ENCODE results near the gene NDUFA13. TPM values are rescaled to one million over a fixed set of nuclear protein-coding genes. Genes with fewer than 3 reads are reported as not detected.

NDUFA13 gene
- total RNA-seq, 4 donors from 2014 or later = 26.6 to 83.0 (median 36.0) TPM

DNA sequence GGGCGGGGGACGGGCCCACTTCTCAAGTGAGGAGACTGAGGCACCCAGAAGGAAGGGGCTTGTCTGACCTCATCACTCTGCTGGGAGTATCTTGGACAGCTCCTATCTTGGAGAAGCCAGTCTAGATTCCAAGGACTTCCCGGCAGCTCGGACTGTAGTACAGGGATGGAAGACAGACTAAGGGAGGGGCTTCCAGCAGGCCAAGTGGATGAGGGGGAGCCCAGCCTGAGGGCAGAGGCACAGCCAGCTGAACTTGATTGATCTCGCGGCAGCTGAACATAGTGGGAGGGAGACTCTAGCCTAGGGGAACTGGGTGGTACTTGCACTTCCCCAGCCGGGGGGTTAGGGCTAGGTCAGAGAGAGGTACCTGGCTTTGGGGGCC is 22.8 kb downstream of the NDUFA13 start:
- TF ChIP-seq, protein P1, sequence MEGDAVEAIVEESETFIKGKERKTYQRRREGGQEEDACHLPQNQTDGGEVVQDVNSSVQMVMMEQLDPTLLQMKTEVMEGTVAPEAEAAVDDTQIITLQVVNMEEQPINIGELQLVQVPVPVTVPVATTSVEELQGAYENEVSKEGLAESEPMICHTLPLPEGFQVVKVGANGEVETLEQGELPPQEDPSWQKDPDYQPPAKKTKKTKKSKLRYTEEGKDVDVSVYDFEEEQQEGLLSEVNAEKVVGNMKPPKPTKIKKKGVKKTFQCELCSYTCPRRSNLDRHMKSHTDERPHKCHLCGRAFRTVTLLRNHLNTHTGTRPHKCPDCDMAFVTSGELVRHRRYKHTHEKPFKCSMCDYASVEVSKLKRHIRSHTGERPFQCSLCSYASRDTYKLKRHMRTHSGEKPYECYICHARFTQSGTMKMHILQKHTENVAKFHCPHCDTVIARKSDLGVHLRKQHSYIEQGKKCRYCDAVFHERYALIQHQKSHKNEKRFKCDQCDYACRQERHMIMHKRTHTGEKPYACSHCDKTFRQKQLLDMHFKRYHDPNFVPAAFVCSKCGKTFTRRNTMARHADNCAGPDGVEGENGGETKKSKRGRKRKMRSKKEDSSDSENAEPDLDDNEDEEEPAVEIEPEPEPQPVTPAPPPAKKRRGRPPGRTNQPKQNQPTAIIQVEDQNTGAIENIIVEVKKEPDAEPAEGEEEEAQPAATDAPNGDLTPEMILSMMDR (IDR thresholded peaks at IDR 0.05; ENCODE audit: low read depth) = no peak

DNA sequence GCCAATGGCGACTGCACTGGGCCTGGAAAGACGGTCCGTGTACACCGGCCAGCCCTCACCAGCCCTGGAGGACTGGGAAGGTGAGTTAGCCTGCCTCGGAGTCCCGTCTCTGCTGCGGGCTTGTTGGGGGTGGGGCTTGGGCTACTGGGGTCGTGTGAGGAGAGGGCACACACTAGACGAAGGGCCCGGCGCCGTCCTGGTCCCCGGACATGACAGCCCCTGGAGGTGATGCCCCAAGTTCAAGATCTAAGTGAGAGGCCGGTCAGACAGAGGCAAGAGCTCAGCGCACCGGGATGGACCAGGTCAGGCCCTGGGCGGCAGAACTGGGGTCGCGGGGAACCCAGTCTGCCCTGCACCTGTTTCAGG is 23.7 kb downstream of the NDUFA13 start:
- TF ChIP-seq, protein P1 (IDR thresholded peaks at IDR 0.05; ENCODE audit: low read depth) = no peak

DNA sequence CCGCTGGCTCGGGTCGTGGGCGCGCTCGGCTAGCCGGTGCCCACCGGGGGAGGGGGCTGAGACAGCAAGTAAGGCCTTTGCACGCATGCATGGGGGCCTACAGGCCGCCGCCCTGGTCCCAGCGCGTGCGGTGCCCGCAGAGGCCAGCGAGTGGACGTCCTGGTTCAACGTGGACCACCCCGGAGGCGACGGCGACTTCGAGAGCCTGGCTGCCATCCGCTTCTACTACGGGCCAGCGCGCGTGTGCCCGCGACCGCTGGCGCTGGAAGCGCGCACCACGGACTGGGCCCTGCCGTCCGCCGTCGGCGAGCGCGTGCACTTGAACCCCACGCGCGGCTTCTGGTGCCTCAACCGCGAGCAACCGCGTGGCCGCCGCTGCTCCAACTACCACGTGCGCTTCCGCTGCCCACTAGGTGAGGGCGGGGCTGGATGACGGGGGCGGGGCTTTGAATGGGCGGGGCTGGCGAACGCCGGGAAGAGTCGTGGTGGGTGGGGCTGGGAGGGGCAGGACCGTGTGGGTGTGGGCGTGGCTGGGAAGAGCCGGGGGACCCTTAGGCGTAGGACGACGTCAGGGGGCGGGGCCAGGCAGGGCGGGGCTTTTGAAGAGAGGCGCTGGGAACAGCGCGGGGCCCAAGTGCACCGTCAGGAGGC is 24.2 kb downstream of the NDUFA13 start:
- TF ChIP-seq, protein P1 (IDR thresholded peaks at IDR 0.05; ENCODE audit: low read depth) = no peak

DNA sequence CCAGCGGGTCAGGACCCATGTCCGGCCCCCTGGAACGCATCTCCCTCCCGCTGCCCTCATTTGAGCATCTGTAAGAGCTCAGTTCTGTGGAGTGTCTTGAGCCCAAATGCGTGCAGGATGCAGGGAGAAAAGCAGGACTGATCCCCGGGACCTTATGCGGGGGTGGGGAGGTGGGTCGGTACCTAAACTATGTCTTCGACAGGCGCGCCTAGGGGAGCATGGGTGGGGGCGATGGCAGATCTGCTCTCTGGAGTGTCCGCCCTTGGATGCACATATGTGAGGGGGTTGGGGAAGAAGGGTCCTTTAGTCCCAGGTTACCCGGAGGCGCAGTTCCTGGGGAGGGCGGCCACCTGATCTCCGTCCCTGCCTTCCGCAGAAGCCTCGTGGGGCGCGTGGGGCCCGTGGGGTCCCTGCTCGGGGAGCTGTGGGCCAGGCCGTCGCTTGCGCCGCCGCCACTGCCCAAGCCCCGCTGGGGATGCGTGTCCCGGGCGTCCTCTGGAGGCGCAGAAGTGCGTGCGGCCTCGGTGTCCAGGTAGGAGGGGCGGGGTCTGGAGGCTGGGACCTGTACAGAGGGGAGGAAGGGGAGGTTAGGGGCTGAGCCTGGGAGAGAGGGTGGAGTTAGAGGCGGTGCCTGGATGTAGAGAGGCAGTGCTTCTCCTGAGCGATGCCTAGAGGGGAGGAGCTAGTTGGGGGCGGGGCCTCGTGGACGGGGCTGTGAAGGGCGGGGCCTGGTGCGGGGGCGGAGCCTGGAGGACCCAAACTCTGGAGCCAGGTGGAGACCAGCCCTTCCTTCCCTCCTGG is 24.9 kb downstream of the NDUFA13 start:
- TF ChIP-seq, protein P1 (IDR thresholded peaks at IDR 0.05; ENCODE audit: low read depth) = no peak

DNA sequence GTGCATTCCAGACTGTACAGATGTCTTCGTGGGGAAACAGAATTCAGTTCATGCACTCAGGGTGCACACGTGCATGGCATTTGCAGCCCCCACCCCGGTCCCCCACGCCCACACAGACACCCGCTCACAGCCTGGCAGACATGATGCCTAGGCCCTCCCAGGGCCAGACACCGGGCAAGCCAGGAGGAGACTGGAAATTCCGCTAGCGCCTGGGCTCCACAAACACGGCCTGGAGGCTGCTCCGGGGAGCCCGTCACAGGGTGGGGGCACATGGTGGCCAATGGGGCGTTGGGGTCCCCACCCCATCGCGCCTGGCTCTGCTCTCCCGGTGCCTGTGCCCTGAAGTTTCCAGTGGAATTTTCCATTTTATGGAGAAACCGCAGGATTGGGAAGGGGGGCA is 25.6 kb downstream of the NDUFA13 start:
- TF ChIP-seq, protein P1 (IDR thresholded peaks at IDR 0.05; ENCODE audit: low read depth) = no peak

DNA sequence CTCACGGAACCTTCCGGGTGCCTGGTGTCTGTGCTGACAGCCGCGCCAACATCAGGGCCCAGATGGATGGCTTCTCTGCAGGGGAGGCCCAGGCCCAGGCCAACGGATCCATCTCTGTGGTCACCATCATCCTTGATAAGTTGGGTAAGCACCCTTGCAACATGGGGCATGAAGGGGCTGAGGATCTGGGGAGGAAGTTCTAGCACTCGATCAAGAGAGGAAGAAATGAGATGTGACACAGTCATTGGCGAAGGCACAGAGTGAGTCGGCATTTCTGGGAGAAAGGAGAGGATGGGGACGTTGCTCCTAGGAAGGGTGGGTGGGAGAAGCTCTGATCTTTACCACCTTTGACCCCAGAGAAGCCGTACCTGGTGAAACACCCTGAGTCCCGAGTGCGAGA is 26.5 kb downstream of the NDUFA13 start:
- TF ChIP-seq, protein P1 (IDR thresholded peaks at IDR 0.05; ENCODE audit: low read depth) = no peak

DNA sequence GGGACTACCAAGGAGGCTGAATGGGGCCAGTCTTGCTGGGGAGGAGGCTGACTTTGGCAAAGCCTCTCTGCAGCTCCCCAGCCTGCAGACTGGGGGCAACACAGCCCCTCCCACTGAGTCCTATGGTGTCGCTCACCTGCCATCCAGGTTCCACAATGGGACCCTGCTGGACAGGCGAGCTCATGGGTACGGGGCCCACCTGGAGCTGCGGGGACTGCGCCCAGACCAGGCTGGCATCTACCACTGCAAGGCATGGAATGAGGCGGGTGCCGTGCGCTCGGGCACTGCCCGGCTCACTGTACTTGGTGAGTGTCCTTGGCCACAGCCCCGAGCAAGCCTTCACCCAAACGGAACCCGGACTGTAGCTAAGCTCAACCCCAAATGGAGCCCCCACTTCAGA is 27.1 kb downstream of the NDUFA13 start:
- TF ChIP-seq, protein P1 (IDR thresholded peaks at IDR 0.05; ENCODE audit: low read depth) = no peak
